ENCODE results near the gene SENP8.
"Not testable (repeated sequence)": the region's sequence is repeated elsewhere in the genome, so short reads cannot be mapped to it uniquely, and the experiment has no call there.

The SENP8 gene

DNA sequence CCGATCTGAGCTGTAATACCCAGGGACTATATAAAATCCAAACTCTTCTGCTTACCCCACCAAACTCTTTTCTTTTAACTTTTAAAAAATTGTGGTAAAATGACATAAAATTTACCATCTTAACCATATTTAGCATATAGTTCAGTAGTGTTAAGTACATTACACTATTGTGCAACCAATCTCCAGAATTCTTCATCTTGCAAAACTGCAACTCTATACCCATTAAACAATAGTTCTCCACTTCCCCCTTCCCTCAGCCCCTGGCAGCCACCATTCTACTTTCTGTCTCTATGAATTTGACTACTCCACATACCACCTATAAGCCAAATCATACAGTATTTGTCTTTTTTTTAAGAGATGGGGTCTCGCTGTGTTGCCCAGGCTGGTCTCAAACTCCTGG, 38.7 kb downstream of the SENP8 start:
- peak; percentile 74 to 84 for DNase-seq

- no peak for DNase-seq
Measured at GRCh38 chr15:72160696-72161245, 42.6 kb downstream of the SENP8 start.

DNA sequence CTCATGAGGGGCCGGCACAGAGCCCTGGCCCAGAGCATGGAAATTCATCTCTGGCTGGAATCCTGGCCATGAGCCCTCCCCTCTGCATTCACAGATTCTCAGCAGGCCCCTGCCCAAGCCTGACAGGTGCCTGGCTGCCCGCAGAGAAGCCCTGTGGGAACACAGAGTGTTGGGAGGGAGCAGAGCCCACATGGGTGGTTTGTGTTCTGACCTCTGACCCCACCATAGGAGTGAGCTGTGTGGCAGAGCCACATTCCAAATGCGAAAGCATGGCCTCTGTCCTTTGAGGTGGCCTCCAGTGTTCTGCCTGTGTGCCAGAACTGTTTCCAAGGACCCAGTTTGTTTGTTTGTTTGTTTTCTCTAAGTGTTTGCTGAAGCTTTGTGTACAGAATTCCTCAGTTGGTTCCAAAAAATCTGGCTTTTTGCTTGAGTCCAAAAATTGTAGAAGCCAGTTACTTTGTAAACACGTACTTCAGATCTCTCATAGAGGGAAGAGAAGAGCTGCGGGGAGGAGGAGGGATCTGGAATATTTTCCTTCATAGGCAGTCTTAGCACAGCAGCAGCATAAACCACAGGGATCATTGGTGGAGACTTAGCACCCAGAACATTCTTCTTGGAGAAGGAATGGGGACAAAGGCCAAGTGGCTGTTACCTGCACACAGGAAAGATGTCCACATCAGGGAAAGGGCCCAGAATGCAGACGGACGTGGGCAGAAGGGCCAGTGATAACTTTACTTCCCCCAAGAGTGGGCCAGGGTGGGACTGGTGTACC, 43.3 kb downstream of the SENP8 start:
- no peak for DNase-seq

DNA sequence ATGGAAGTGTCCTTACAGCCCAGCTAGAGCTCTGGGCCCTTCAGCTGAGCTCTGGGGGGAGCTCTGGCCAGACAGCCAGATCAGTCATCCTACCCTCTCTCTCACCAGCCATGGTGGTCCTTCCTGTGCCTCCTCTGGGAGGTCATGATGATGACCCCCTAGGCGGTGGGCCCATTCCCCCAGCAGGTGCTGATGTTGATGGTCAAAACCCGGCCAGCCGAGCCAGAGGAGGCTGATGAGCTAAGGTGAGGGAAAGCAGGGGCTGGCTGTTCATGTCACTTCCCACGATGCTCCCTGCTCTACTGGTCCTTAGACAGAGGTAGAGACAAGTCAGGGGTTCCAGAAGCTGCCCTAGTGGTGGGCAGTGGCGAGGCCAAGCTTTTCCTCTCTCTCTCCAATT, 44.4 kb downstream of the SENP8 start:
- no peak for DNase-seq

GRCh38 chr15:72163719-72164118, 45.5 kb downstream of the SENP8 start:
- DNase-seq: no peak

GRCh38 chr15:72166716-72167417, 48.7 kb downstream of the SENP8 start:
- DNase-seq: no peak

- no peak for DNase-seq
Measured at GRCh38 chr15:72167445-72167844, 49.2 kb downstream of the SENP8 start.

DNA sequence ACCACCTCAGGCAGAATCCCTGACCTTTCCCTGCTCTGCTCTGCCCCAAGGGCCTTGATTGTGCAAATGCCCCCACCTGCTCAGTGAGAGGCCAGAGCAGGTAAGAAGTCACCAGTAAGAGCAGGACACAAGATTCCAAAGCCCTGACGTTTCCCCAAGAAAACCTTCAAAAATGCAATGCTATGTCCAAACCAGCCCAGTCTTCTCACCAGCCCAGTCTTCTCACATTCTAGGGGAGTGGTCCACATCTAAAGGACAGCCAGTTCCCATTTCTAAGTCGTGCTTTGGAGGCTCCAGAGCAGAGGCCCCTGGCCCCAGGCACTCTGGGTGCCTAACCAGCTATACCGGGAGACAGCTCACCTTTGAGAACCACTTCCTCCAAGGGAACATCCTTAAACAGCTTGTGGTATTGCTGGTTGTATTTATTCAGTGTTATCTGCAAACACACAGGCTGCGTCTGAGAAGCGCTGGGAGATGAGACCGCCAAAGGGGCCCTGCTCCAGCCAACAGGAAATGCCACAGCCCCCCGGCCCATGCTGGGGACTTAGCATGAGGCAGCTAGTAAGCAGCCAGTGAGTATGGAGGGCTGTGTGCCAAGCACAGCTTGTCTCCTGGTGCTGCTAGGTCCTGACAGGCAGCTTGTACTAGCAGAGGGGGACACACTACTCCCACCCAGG, 50.1 kb downstream of the SENP8 start:
- no peak for DNase-seq

- no peak for DNase-seq
Measured at GRCh38 chr15:72168808-72169190, 50.6 kb downstream of the SENP8 start.

GRCh38 chr15:72169236-72169920, 51.2 kb downstream of the SENP8 start:
- DNase-seq: no peak

GRCh38 chr15:72169921-72170611, 51.9 kb downstream of the SENP8 start:
- no peak for DNase-seq

DNA sequence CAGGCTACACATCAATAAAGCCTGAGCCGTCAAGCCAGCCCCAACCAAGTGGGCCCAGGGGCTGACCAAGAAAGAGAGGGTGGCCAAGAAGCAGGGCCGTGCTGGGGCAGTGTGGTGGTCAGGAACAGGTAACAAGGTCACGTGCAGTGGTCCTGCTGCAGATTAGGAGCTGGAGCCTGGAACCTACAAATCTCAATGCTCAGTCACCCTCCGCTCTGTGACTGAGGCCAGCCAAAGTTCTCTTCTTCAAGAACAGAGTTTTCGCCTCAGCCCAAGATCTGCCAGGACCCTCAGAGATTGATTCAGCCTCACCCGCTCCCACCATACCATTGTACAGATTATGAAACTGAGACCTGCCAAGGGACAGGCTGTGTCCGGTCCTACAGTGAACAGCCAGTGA, 52.5 kb downstream of the SENP8 start:
- no peak for DNase-seq

- DNase-seq: not testable (repeated sequence)
Measured at GRCh38 chr15:72171978-72172377, 53.8 kb downstream of the SENP8 start.

- no peak for DNase-seq
Measured at GRCh38 chr15:72172796-72173195, 54.6 kb downstream of the SENP8 start.

- no peak for DNase-seq
Measured at GRCh38 chr15:72173401-72173800, 55.2 kb downstream of the SENP8 start.

DNA sequence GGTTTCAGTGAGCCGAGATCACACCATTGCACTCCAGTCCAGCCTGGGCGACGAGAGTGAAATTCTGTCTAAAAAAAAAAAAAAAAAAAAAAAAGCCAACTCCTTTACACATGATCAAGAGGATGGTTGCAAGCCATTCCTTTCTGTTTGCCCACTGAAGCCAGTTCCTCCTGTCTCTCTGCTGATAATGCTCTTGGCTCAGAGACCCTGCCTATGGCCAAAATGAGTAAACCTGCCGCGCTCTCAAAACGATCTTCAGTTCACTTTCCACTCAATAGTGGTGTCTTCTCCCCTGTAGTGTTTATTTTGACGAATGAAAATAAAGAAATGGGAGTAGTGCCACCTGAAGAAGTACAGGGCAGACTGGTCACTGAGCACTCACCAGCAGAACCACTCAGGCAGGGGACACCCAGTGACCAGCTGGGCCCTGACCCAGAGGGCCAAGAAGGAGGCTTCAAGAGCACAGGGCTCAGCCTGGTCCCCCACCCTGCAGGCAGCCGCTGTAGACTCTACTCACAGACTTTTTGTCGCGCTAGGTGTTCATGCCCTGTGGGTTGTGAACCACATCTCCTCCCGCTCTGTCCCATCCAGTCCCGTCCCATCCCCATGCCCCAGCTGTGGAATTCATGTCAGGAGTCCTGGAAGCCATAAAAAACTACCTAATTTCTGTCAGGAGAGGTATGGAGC, 55.8 kb downstream of the SENP8 start:
- DNase-seq: no peak

DNA sequence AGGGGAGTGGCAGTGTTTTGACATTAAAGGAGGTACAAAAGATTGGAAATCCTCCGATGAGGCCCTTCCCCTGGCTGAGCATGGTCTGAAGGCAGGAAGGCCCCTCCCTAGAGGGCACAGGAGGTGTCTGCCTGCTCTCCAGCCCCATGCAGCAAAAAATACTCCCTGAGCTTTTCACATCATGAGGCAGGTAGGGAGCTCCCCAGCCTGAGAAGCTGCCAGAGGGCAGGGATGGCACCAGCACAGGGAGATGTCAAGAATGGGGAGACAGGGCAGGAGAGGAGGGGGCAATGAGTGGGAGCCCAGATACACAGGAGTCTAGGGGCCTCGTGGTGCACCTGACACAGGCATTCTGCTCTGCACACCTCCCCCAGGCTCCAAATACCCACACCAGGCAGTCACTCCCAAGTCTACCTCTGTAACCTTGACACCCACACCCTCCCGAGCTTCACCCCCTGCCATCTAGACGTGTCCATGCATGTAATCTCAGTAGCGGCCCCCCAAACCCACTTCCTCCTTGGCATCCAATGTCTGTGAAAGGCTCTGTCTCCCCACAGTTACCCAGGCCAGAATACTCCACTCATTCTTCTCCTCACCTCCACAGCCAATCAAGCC, 56.5 kb downstream of the SENP8 start:
- no peak for DNase-seq

DNA sequence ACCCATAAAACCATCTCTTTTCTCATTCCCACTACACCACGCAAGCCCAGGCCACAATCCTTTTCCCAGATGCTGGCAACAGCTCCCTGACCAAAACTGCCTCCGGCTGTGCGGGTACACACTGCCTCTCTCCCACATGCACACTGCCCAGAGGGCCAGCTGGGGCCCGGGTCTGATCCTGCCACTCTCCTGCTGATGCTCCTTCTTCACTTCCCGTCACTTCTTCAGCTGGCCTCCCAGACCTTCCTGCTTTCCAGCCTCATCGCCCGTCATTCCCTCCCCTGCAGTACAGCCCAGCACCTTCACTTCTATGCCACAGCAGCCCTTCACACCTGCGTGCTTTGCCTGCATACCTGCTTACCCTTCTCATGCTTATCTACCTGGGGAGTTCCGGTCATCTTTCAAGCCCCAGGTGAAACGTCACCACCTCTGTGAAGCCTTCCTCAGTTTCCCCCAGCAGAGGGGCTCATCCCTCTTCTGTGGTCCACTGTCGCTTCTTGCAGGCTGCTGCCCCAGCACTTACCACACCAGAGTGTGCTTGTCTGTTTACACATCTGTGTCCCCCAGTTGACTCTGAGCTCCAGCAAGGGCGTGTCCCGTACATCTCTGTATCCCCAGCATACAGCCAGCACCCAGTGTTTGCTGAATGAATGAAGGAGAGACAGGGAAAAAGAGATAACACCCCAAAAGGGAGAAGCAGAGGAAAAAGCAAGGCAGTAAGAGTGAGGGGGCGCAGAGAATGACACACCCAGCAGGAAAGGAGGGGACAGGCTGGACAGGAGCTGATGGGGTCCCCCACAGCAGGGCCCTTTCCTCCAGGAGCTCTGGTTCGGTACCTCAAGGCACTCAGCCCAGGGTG, 57.2 kb downstream of the SENP8 start:
- DNase-seq: no peak

- DNase-seq: no peak
Measured at GRCh38 chr15:72176159-72176558, 58.0 kb downstream of the SENP8 start.

- no peak for DNase-seq
Measured at GRCh38 chr15:72176743-72177142, 58.5 kb downstream of the SENP8 start.

All from AML-193 (cell line).